IPS-20b (cell line): ENCODE measurements around the gene SCARF2.
"Not testable (repeated sequence)": the region's sequence is repeated elsewhere in the genome, so short reads cannot be mapped to it uniquely, and the experiment has no call there.

Source experiments
- H3K27ac ChIP-seq: one replicate; pipeline ENCODE4 v1.5.1; 2013; ENCODE audit warnings: low read length
- H3K27me3 ChIP-seq: 2 replicates; pipeline ENCODE4 v1.6.1; 2013; ENCODE audit warnings: mild to moderate bottlenecking, low read length, inconsistent platforms; ENCODE audit not compliant: insufficient read depth
- H3K36me3 ChIP-seq: 2 replicates; pipeline ENCODE4 v1.6.1; 2013; ENCODE audit warnings: low read depth, mild to moderate bottlenecking, inconsistent platforms, low read length, moderate library complexity; ENCODE audit not compliant: insufficient read depth
- H3K4me1 ChIP-seq: 2 replicates; pipeline ENCODE4 v1.6.1; 2013; ENCODE audit warnings: mild to moderate bottlenecking, control low read depth, inconsistent platforms, low read length, moderate library complexity; ENCODE audit not compliant: insufficient read depth
- H3K4me3 ChIP-seq: 2 replicates; pipeline ENCODE4 v1.5.1; 2013; ENCODE audit warnings: mild to moderate bottlenecking, low read length, inconsistent platforms
- H3K9ac ChIP-seq: 2 replicates; pipeline ENCODE4 v1.6.1; 2013; ENCODE audit warnings: low read depth, mild to moderate bottlenecking, inconsistent platforms, low read length, moderate library complexity
- H3K9me3 ChIP-seq: 2 replicates; pipeline ENCODE4 v1.6.1; 2013; ENCODE audit warnings: mild to moderate bottlenecking, low read depth, low read length, inconsistent platforms; ENCODE audit not compliant: insufficient read depth

The SCARF2 gene

GRCh38 chr22:20412474-20413216, 25.0 kb downstream of the SCARF2 start:
- Histone ChIP-seq H3K9me3 (no peaks in the 10 kb centered on the region), H3K27ac (no peak overlapping the region), H3K4me1 (no peaks in the 10 kb centered on the region), H3K27me3 (no peaks in the 10 kb centered on the region), H3K4me3 (no peak overlapping the region), H3K36me3 (peaks cover 5% of the 10 kb centered on the region; the same call in 1 of the 2 replicates), H3K9ac (no peak overlapping the region)

GRCh38 chr22:20409385-20409784, 28.2 kb downstream of the SCARF2 start:
- peaks cover 35% of the 10 kb centered on the region for H3K36me3 ChIP-seq
- not testable (repeated sequence) for H3K4me1 ChIP-seq, H3K27ac ChIP-seq, H3K9ac ChIP-seq, H3K27me3 ChIP-seq, H3K4me3 ChIP-seq, H3K9me3 ChIP-seq

- no peaks in the 10 kb centered on the region for H3K9me3 ChIP-seq
- H3K9ac ChIP-seq, result no peak overlapping the region
- no peak overlapping the region for H3K4me3 ChIP-seq
- H3K27ac ChIP-seq, result no peak overlapping the region
- H3K27me3 ChIP-seq, result no peaks in the 10 kb centered on the region
- H3K36me3 ChIP-seq, result peaks cover 40% of the 10 kb centered on the region
- no peaks in the 10 kb centered on the region for H3K4me1 ChIP-seq
Observed at GRCh38 chr22:20408891-20409290, 28.7 kb downstream of the SCARF2 start.

GRCh38 chr22:20407829-20408228, 29.8 kb downstream of the SCARF2 start:
- no peak overlapping the region for H3K9ac ChIP-seq
- H3K4me3 ChIP-seq, result no peak overlapping the region
- H3K9me3 ChIP-seq, result no peaks in the 10 kb centered on the region
- H3K36me3 ChIP-seq, result peaks cover 50% of the 10 kb centered on the region
- no peaks in the 10 kb centered on the region for H3K27me3 ChIP-seq
- no peaks in the 10 kb centered on the region for H3K4me1 ChIP-seq
- H3K27ac ChIP-seq, result no peak overlapping the region

- no peaks in the 10 kb centered on the region for H3K27me3 ChIP-seq
- H3K9ac ChIP-seq, result no peak overlapping the region
- H3K27ac ChIP-seq, result no peak overlapping the region
- peaks cover 58% of the 10 kb centered on the region for H3K36me3 ChIP-seq
- no peak overlapping the region for H3K4me3 ChIP-seq
- no peaks in the 10 kb centered on the region for H3K9me3 ChIP-seq
- no peaks in the 10 kb centered on the region for H3K4me1 ChIP-seq
Observed at GRCh38 chr22:20406686-20407408, 30.8 kb downstream of the SCARF2 start.

GRCh38 chr22:20405931-20406685, 31.5 kb downstream of the SCARF2 start:
- Histone ChIP-seq H3K9me3 (no peaks in the 10 kb centered on the region), H3K9ac (no peak overlapping the region)

GRCh38 chr22:20405291-20405930, 32.2 kb downstream of the SCARF2 start:
- Histone ChIP-seq H3K4me3 (no peak overlapping the region), H3K27me3 (no peaks in the 10 kb centered on the region), H3K9me3 (no peaks in the 10 kb centered on the region), H3K9ac (no peak overlapping the region), H3K4me1 (no peaks in the 10 kb centered on the region), H3K36me3 (peaks cover 66% of the 10 kb centered on the region), H3K27ac (no peak overlapping the region)

More at GRCh38 chr22:20405931-20406685, 31.5 kb downstream of the SCARF2 start:
- Histone ChIP-seq H3K4me3 (no peak overlapping the region), H3K4me1 (no peaks in the 10 kb centered on the region), H3K36me3 (peaks cover 61% of the 10 kb centered on the region), H3K27me3 (no peaks in the 10 kb centered on the region), H3K27ac (no peak overlapping the region)

- H3K27me3 ChIP-seq, result no peaks in the 10 kb centered on the region
- peaks cover 69% of the 10 kb centered on the region for H3K36me3 ChIP-seq
- H3K4me3 ChIP-seq, result no peak overlapping the region
Observed at GRCh38 chr22:20404881-20405280, 32.7 kb downstream of the SCARF2 start.

GRCh38 chr22:20403779-20404140, 33.9 kb downstream of the SCARF2 start:
- no peaks in the 10 kb centered on the region for H3K9me3 ChIP-seq
- H3K9ac ChIP-seq, result no peak overlapping the region
- H3K36me3 ChIP-seq, result peaks cover 69% of the 10 kb centered on the region
- H3K27me3 ChIP-seq, result no peaks in the 10 kb centered on the region
- H3K4me3 ChIP-seq, result no peak overlapping the region
- no peak overlapping the region for H3K27ac ChIP-seq
- H3K4me1 ChIP-seq, result no peaks in the 10 kb centered on the region

More at GRCh38 chr22:20404881-20405280, 32.7 kb downstream of the SCARF2 start:
- Histone ChIP-seq H3K27ac (no peak overlapping the region), H3K4me1 (no peaks in the 10 kb centered on the region), H3K9me3 (no peaks in the 10 kb centered on the region), H3K9ac (no peak overlapping the region)

- Histone ChIP-seq H3K4me3 (no peak overlapping the region), H3K27me3 (no peaks in the 10 kb centered on the region), H3K4me1 (no peaks in the 10 kb centered on the region), H3K9ac (no peak overlapping the region), H3K9me3 (no peaks in the 10 kb centered on the region), H3K27ac (no peak overlapping the region), H3K36me3 (peaks cover 69% of the 10 kb centered on the region)
Observed at GRCh38 chr22:20402960-20403778, 34.5 kb downstream of the SCARF2 start.
